Esophagus squamous epithelium (tissue), 4 donors: ENCODE measurements around the gene BRD9.
"Not testable (repeated sequence)": the region's sequence is repeated elsewhere in the genome, so short reads cannot be mapped to it uniquely, and the experiment has no call there.

Experiments
- POLR2A ChIP-seq, 4 donors: fragments of 450-650 bp; IDR thresholded peaks; one replicate each; pipeline ENCODE4 v1.6.1; 2017; ENCODE audit warnings: antibody characterized with exemption in 4 of 4, mild to moderate bottlenecking in 4 of 4, moderate library complexity in 3 of 4
- TF ChIP-seq, protein P1 (sequence below), 6 experiments: fragments of 450-650 bp in 4 of 6; fragments of 200-600 bp in 2 of 6; sonication (generic) in 2 of 6; IDR thresholded peaks; one replicate each; pipeline ENCODE4 v1.5.1; 2016 to 2019; ENCODE audit warnings: antibody characterized with exemption in 6 of 6, mild to moderate bottlenecking in 4 of 6, moderate library complexity in 4 of 6

DNA sequence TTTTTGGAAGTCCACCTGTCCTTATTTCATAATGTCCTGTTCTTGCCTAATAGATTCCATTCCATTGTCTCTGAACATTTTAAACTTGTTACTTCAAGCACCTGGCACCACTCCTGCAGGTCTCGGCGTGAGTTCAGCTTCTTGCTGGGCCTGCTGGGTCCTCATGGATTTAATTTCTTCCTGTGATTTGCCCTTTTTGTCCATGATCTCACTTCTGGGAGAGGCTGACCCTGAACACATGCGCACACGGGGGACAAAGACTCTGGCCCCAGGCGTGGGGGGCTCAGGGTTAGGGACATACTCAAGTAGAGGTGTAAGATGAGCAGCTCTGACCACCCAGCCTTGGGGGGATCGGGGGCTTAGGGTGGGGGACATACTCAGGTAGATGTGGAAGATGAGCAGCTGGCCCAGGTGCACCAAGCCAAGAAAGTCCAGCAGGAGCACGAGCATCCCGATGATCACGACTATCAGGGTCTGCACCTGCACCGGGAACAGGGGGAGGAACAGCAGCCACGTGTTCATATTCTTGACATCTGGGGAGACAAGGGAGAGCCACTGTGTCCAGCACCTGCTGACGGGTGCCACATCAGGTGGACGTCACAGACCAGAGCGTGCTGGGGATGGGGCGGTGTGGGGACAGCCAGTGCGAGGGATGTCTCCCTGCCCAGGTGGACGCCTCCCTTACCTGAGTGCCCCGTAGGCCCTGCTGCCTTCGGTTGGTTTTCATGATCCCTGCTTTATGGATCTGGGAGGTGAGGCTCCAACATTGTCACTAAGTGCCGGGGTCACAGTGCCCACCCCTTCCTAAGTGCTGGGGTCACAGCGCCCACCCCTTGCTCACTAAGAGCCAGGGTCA is 52.3 kb downstream of the BRD9 start:
- TF ChIP-seq, protein P1, sequence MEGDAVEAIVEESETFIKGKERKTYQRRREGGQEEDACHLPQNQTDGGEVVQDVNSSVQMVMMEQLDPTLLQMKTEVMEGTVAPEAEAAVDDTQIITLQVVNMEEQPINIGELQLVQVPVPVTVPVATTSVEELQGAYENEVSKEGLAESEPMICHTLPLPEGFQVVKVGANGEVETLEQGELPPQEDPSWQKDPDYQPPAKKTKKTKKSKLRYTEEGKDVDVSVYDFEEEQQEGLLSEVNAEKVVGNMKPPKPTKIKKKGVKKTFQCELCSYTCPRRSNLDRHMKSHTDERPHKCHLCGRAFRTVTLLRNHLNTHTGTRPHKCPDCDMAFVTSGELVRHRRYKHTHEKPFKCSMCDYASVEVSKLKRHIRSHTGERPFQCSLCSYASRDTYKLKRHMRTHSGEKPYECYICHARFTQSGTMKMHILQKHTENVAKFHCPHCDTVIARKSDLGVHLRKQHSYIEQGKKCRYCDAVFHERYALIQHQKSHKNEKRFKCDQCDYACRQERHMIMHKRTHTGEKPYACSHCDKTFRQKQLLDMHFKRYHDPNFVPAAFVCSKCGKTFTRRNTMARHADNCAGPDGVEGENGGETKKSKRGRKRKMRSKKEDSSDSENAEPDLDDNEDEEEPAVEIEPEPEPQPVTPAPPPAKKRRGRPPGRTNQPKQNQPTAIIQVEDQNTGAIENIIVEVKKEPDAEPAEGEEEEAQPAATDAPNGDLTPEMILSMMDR (IDR thresholded peaks at IDR 0.05), result not testable (repeated sequence)
- TF ChIP-seq POLR2A (IDR thresholded peaks at IDR 0.05), result not testable (repeated sequence)
